Stomach smooth muscle (tissue), 2 donors: ENCODE measurements around the gene CDC6.
"Not testable (repeated sequence)": the region's sequence is repeated elsewhere in the genome, so short reads cannot be mapped to it uniquely, and the experiment has no call there.

Source experiments
- H3K27ac ChIP-seq: one replicate; pipeline ENCODE4 v1.7.0; 2013; ENCODE audit warnings: mild to moderate bottlenecking, low read length, inconsistent platforms
- H3K27me3 ChIP-seq, 2 donors: one replicate each; pipeline ENCODE4 v1.7.0; 2013; ENCODE audit warnings: low read length in 2 of 2; ENCODE audit not compliant: insufficient read depth in 2 of 2, control insufficient read depth in 1 of 2
- H3K36me3 ChIP-seq, 2 donors: one replicate each; pipeline ENCODE4 v1.7.0; 2013; ENCODE audit warnings: low read length in 2 of 2; ENCODE audit not compliant: control insufficient read depth in 2 of 2, insufficient read depth in 2 of 2
- H3K4me1 ChIP-seq: one replicate; pipeline ENCODE4 v1.7.0; 2013; ENCODE audit warnings: low read length; ENCODE audit not compliant: control insufficient read depth, insufficient read depth
- H3K4me3 ChIP-seq, 2 donors: one replicate each; pipeline ENCODE4 v1.7.0; 2013; ENCODE audit warnings: low read length in 2 of 2
- H3K9ac ChIP-seq, 2 donors: one replicate each; pipeline ENCODE4 v1.7.0; 2013; ENCODE audit warnings: low read length in 2 of 2, mild to moderate bottlenecking in 1 of 2
- H3K9me3 ChIP-seq, 2 donors: one replicate each; pipeline ENCODE4 v1.7.0; 2013; ENCODE audit warnings: low read length in 2 of 2; ENCODE audit not compliant: control insufficient read depth in 2 of 2
- donor health status: healthy.
- donor health status: Pancreatic carcinoma.

CDC6 gene

GRCh38 chr17:40303708-40304551 lies 16.3 kb downstream of the CDC6 start:
- peak overlapping the region; percentile 82 for H3K27ac ChIP-seq

GRCh38 chr17:40304552-40304863 lies 16.8 kb downstream of the CDC6 start:
- Histone ChIP-seq H3K27ac (peak overlapping the region; percentile 82), H3K9ac (peak overlapping the region in 1 of 2 donors; percentile 21), H3K4me1 (peaks cover 44% of the 10 kb centered on the region), H3K4me3 (peak overlapping the region in 1 of 2 donors; percentile 14)
- not testable (repeated sequence) for H3K9me3 ChIP-seq, H3K36me3 ChIP-seq, H3K27me3 ChIP-seq

More at GRCh38 chr17:40303708-40304551, 16.3 kb downstream of the CDC6 start:
- no peaks in the 10 kb centered on the region for H3K36me3 ChIP-seq
- H3K9me3 ChIP-seq = no peaks in the 10 kb centered on the region
- no peaks in the 10 kb centered on the region for H3K27me3 ChIP-seq
- peak overlapping the region in 1 of 2 donors; percentile 55 for H3K9ac ChIP-seq
- H3K4me1 ChIP-seq = peaks cover 38% of the 10 kb centered on the region
- peak overlapping the region; percentile 14 to 41 for H3K4me3 ChIP-seq

- H3K4me1 ChIP-seq = peaks cover 48% of the 10 kb centered on the region
- H3K27me3 ChIP-seq, H3K9ac ChIP-seq, H3K9me3 ChIP-seq, H3K4me3 ChIP-seq, H3K36me3 ChIP-seq: not testable (repeated sequence)
- peak overlapping the region; percentile 82 for H3K27ac ChIP-seq
Observed at GRCh38 chr17:40304866-40305265, 17.2 kb downstream of the CDC6 start.

- no peak overlapping the region for H3K4me3 ChIP-seq
- H3K4me1 ChIP-seq = peaks cover 63% of the 10 kb centered on the region
- H3K36me3 ChIP-seq = no peaks in the 10 kb centered on the region
- no peak overlapping the region for H3K27ac ChIP-seq
- H3K9me3 ChIP-seq = no peaks in the 10 kb centered on the region
- H3K27me3 ChIP-seq = no peaks in the 10 kb centered on the region
- no peak overlapping the region for H3K9ac ChIP-seq
Observed at GRCh38 chr17:40306395-40306794, 18.7 kb downstream of the CDC6 start.

GRCh38 chr17:40307001-40307730 lies 19.5 kb downstream of the CDC6 start:
- H3K9me3 ChIP-seq = no peaks in the 10 kb centered on the region
- H3K4me1 ChIP-seq = peaks cover 71% of the 10 kb centered on the region
- no peaks in the 10 kb centered on the region for H3K36me3 ChIP-seq
- H3K9ac ChIP-seq = no peak overlapping the region
- H3K4me3 ChIP-seq = no peak overlapping the region
- no peaks in the 10 kb centered on the region for H3K27me3 ChIP-seq
- peak overlapping the region; percentile 38 for H3K27ac ChIP-seq

GRCh38 chr17:40307740-40308239 lies 20.1 kb downstream of the CDC6 start:
- no peak overlapping the region for H3K9ac ChIP-seq
- H3K4me3 ChIP-seq = no peak overlapping the region
- no peaks in the 10 kb centered on the region for H3K9me3 ChIP-seq
- peaks cover 77% of the 10 kb centered on the region for H3K4me1 ChIP-seq
- no peaks in the 10 kb centered on the region for H3K36me3 ChIP-seq
- peak overlapping the region; percentile 38 for H3K27ac ChIP-seq
- no peaks in the 10 kb centered on the region for H3K27me3 ChIP-seq

- peak within 1 kb of the TSS; percentile 70 for H3K27ac ChIP-seq
- H3K9ac ChIP-seq = peak within 1 kb of the TSS; percentile 63 to 68
- H3K27me3 ChIP-seq = no peaks in the 10 kb centered on the region
- H3K9me3 ChIP-seq = no peaks in the 10 kb centered on the region
- H3K4me1 ChIP-seq = peaks cover 79% of the 10 kb centered on the region
- H3K4me3 ChIP-seq = peak within 1 kb of the TSS; percentile 82 to 83
- H3K36me3 ChIP-seq = no peaks in the 10 kb centered on the region
Observed at GRCh38 chr17:40309031-40309948, 21.6 kb downstream of the CDC6 start, which contains the start of gene RARA. TSS of gene RARA (plus strand) at chr17:40309180. CDS start at chr17:40331219, 22,039 bp downstream.

- Histone ChIP-seq H3K9me3 (no peaks in the 10 kb centered on the region), H3K9ac (peak overlapping the region in 1 of 2 donors; percentile 63), H3K27ac (peak overlapping the region; percentile 70), H3K4me3 (peak overlapping the region; percentile 82 to 83), H3K36me3 (no peaks in the 10 kb centered on the region), H3K4me1 (peaks cover 78% of the 10 kb centered on the region), H3K27me3 (no peaks in the 10 kb centered on the region)
Observed at GRCh38 chr17:40309949-40310510, 22.4 kb downstream of the CDC6 start.

GRCh38 chr17:40310882-40311391 lies 23.3 kb downstream of the CDC6 start:
- no peaks in the 10 kb centered on the region for H3K36me3 ChIP-seq
- H3K27me3 ChIP-seq = no peaks in the 10 kb centered on the region
- H3K9ac ChIP-seq = peak overlapping the region; percentile 42 to 57
- peak overlapping the region; percentile 22 to 34 for H3K4me3 ChIP-seq
- H3K4me1 ChIP-seq = peaks cover 85% of the 10 kb centered on the region
- H3K27ac ChIP-seq = peak overlapping the region; percentile 70
- no peaks in the 10 kb centered on the region for H3K9me3 ChIP-seq

GRCh38 chr17:40311575-40311974 lies 23.9 kb downstream of the CDC6 start:
- peaks cover 92% of the 10 kb centered on the region for H3K4me1 ChIP-seq
- peak overlapping the region; percentile 70 for H3K27ac ChIP-seq
- H3K9me3 ChIP-seq = no peaks in the 10 kb centered on the region
- peak overlapping the region; percentile 42 to 57 for H3K9ac ChIP-seq
- H3K36me3 ChIP-seq = no peaks in the 10 kb centered on the region
- H3K4me3 ChIP-seq = peak overlapping the region; percentile 22 to 34
- H3K27me3 ChIP-seq = no peaks in the 10 kb centered on the region
